ENCODE measurements around the gene GNE. TPM values are rescaled to one million over a fixed set of nuclear protein-coding genes. Genes with fewer than 3 reads are reported as not detected.

GNE gene
- total RNA-seq, 1 experiment from 2014 or later: 8.4 TPM

DNA sequence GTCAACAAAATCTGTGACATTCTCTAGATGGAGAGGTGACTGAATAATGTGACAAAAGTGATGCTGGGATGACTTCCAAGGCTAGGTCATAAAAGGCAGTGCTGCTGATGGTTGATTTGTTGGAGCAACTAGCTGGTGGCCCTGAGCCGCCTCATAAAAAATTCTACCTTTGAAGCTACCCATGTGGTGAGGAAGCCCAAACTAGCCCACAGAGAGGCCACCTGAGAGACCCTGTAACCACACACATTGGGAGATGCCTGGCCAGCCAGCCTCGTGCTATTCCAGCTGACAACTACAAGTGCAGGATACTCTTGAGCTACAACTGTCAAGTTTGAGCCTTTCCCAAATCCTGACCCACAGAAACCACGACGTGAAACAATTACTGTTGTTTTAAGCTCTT, 44.9 kb downstream of the GNE start:
- no peak for ATAC-seq

More for the DNA sequence above, 44.9 kb downstream of the GNE start:
- Histone ChIP-seq H3K36me3 (ENCODE audit: control insufficient read depth in 1 of 2, insufficient read depth in 2 of 2, low read length in 2 of 2) (peaks cover 32 to 36% of the 10 kb centered on the region in 2 experiments), H3K9me2 (ENCODE audit: insufficient read depth) (no peaks in the 10 kb centered on the region), H4K20me1 (ENCODE audit: insufficient read depth) (0 out of 2 replicates have a peak, but pooled peaks cover 3% of the 10 kb centered on the region), H3K27ac (ENCODE audit: low read depth, low read length) (no peak overlapping the region), H3K79me2 (ENCODE audit: insufficient read depth, low read length) (peaks cover 48% of the 10 kb centered on the region), H3K4me2 (ENCODE audit: low read length) (no peak overlapping the region), H2AFZ (ENCODE audit: low read depth, low read length, poor library complexity, severe bottlenecking) (no peak overlapping the region), H3K27me3 (ENCODE audit: insufficient read depth, low read length) (no peaks in the 10 kb centered on the region), H3K9ac (ENCODE audit: low read length) (no peak overlapping the region), H3K4me1 (ENCODE audit: control insufficient read depth in 1 of 2, insufficient read depth in 2 of 2, low read length in 2 of 2) (no peaks in the 10 kb centered on the region), H3K9me3 (ENCODE audit: control insufficient read depth in 1 of 2, insufficient read depth in 1 of 2, low read depth in 1 of 2, low read length in 2 of 2) (no peaks in the 10 kb centered on the region), H3K4me3 (replicated peaks in 1 of 2; ENCODE audit: low read depth in 1 of 2, low read length in 2 of 2) (no peak overlapping the region)
- CTCF ChIA-PET: interaction anchor here (1.1 kb wide), 1 partner anchor 23 kb away, joined by 3 read pairs; the partner anchor contains the start of gene CLTA
- BruUV-seq (replicated peaks): no TSS peak
- TF ChIP-seq, protein P1, sequence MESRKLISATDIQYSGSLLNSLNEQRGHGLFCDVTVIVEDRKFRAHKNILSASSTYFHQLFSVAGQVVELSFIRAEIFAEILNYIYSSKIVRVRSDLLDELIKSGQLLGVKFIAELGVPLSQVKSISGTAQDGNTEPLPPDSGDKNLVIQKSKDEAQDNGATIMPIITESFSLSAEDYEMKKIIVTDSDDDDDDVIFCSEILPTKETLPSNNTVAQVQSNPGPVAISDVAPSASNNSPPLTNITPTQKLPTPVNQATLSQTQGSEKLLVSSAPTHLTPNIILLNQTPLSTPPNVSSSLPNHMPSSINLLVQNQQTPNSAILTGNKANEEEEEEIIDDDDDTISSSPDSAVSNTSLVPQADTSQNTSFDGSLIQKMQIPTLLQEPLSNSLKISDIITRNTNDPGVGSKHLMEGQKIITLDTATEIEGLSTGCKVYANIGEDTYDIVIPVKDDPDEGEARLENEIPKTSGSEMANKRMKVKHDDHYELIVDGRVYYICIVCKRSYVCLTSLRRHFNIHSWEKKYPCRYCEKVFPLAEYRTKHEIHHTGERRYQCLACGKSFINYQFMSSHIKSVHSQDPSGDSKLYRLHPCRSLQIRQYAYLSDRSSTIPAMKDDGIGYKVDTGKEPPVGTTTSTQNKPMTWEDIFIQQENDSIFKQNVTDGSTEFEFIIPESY (IDR thresholded peaks at IDR 0.05; ENCODE audit: extremely low read depth, insufficient replicate concordance, low read length): no peak
- TF ChIP-seq, protein P2, sequence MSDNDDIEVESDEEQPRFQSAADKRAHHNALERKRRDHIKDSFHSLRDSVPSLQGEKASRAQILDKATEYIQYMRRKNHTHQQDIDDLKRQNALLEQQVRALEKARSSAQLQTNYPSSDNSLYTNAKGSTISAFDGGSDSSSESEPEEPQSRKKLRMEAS (IDR thresholded peaks at IDR 0.05): no peak
- TF ChIP-seq ZFX (IDR thresholded peaks at IDR 0.05) (no peak), EZH2 (IDR thresholded peaks at IDR 0.05) (no peak), JUND (IDR thresholded peaks at IDR 0.05) (no peak), CEBPB (IDR thresholded peaks at IDR 0.05; ENCODE audit: low read depth) (no peak), ELF1 (IDR thresholded peaks at IDR 0.05; ENCODE audit: borderline replicate concordance, low read depth) (no peak), SP1 (IDR thresholded peaks at IDR 0.05; ENCODE audit: low read depth) (no peak), TCF7L2 (IDR thresholded peaks at IDR 0.05; ENCODE audit: borderline replicate concordance, extremely low read depth, insufficient read depth, insufficient read length) (no peak), FOSL1 (IDR thresholded peaks at IDR 0.05; ENCODE audit: low read depth) (no peak), POLR2A (IDR thresholded peaks at IDR 0.05; ENCODE audit: borderline replicate concordance, extremely low read depth, insufficient read depth, insufficient read length) (no peak), POLR2AphosphoS5 (IDR thresholded peaks at IDR 0.05; ENCODE audit: low read depth, low read length) (no peak), RAD21 (IDR thresholded peaks at IDR 0.05; ENCODE audit: low read depth) (no peak)
- TF ChIP-seq, protein P3, sequence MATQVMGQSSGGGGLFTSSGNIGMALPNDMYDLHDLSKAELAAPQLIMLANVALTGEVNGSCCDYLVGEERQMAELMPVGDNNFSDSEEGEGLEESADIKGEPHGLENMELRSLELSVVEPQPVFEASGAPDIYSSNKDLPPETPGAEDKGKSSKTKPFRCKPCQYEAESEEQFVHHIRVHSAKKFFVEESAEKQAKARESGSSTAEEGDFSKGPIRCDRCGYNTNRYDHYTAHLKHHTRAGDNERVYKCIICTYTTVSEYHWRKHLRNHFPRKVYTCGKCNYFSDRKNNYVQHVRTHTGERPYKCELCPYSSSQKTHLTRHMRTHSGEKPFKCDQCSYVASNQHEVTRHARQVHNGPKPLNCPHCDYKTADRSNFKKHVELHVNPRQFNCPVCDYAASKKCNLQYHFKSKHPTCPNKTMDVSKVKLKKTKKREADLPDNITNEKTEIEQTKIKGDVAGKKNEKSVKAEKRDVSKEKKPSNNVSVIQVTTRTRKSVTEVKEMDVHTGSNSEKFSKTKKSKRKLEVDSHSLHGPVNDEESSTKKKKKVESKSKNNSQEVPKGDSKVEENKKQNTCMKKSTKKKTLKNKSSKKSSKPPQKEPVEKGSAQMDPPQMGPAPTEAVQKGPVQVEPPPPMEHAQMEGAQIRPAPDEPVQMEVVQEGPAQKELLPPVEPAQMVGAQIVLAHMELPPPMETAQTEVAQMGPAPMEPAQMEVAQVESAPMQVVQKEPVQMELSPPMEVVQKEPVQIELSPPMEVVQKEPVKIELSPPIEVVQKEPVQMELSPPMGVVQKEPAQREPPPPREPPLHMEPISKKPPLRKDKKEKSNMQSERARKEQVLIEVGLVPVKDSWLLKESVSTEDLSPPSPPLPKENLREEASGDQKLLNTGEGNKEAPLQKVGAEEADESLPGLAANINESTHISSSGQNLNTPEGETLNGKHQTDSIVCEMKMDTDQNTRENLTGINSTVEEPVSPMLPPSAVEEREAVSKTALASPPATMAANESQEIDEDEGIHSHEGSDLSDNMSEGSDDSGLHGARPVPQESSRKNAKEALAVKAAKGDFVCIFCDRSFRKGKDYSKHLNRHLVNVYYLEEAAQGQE (IDR thresholded peaks at IDR 0.05; ENCODE audit: low read depth): no peak
- no peak for DNase-seq (ENCODE audit: low read depth, low spot score)
- intact Hi-C loops (cut with micrococcal nuclease): no loop called here
- POLR2A ChIA-PET: no interaction called here
- RAD21 ChIA-PET (ENCODE audit: low non-redundant PET in 1 of 2, low total read pairs in 2 of 2, uncharacterized antibody in 2 of 2, unreplicated experiment in 2 of 2): no interaction called here
